GM12873 (cell line): ENCODE measurements around the gene CYB561.
A peak's percentile ranks its signal among the peaks of the same experiment; 100 is the strongest.

Experiments used
- CTCF ChIP-seq: IDR thresholded peaks from 2 replicates; pipeline ENCODE4 v1.5.1; 2012; ENCODE audit warnings: low read depth, mild to moderate bottlenecking, moderate library complexity, low read length, control low read depth; ENCODE audit not compliant: insufficient read depth; ENCODE audit errors: missing control alignments

Gene CYB561

GRCh38 chr17:63445954-63446752 lies at the start of gene CYB561:
Gene CYB561, minus strand, starts transcription at chr17:63446306. Its CDS starts 8,759 bp downstream, at chr17:63437547.
- TF ChIP-seq CTCF = peak; percentile 60

- TF ChIP-seq CTCF = no peak
Measured at GRCh38 chr17:63495491-63495890, 49.4 kb upstream of the CYB561 start.

- no peak for TF ChIP-seq CTCF
Measured at GRCh38 chr17:63494300-63494928, 48.3 kb upstream of the CYB561 start.

- TF ChIP-seq CTCF = no peak
Measured at GRCh38 chr17:63493411-63493810, 47.3 kb upstream of the CYB561 start.

- no peak for TF ChIP-seq CTCF
Measured at GRCh38 chr17:63492940-63493339, 46.8 kb upstream of the CYB561 start.

GRCh38 chr17:63491977-63492618 lies 46.0 kb upstream of the CYB561 start:
- TF ChIP-seq CTCF = no peak

- no peak for TF ChIP-seq CTCF
Measured at GRCh38 chr17:63491413-63491812, 45.3 kb upstream of the CYB561 start.
